ENCODE measurements around the gene PLN. TPM values are rescaled to one million over a fixed set of nuclear protein-coding genes. Genes with fewer than 3 reads are reported as not detected.

PLN gene
- total RNA-seq, 1 experiment from 2014 or later: not detected

- Histone ChIP-seq H3K36me3 (ENCODE audit: low read depth) (no peaks in the 10 kb centered on the region), H3F3A (ENCODE audit: insufficient read depth, low read depth) (peaks cover 5% of the 10 kb centered on the region; the same call in 1 of the 2 replicates), H3K9me2 (ENCODE audit: insufficient read depth) (no peaks in the 10 kb centered on the region), H3K79me2 (ENCODE audit: low read depth) (no peaks in the 10 kb centered on the region), H4K20me1 (ENCODE audit: insufficient read depth) (no peaks in the 10 kb centered on the region; the same call in 1 of the 2 replicates), H3K27ac (no peak overlapping the region), H3K27me3 (ENCODE audit: insufficient read depth, low read depth) (no peaks in the 10 kb centered on the region), H3K4me1 (replicated peaks; ENCODE audit: insufficient read depth) (no peaks in the 10 kb centered on the region), H3K9me3 (ENCODE audit: insufficient read depth, low read depth) (no peaks in the 10 kb centered on the region), H2AFZ (no peak overlapping the region), H3K4me3 (no peak overlapping the region), H3K4me2 (no peak overlapping the region)
- no TSS peak for BruUV-seq (replicated peaks)
- CTCF ChIA-PET: no interaction called here
- intact Hi-C loops (cut with micrococcal nuclease; ENCODE audit: unreplicated experiment): no loop called here
- DNase-seq: no peak
- POLR2A ChIA-PET (ENCODE audit: unreplicated experiment): no interaction called here
- TF ChIP-seq CTCF (conservative IDR thresholded peaks at IDR 0.05): no peak
- no peak for TF ChIP-seq EZH2 (IDR thresholded peaks at IDR 0.05; ENCODE audit: low read depth)
Measured at GRCh38 chr6:118522422-118522821, 25.7 kb upstream of the PLN start.

GRCh38 chr6:118523216-118523615 lies 24.9 kb upstream of the PLN start:
- no TSS peak for BruUV-seq (replicated peaks)
- Histone ChIP-seq H3K9me3 (ENCODE audit: insufficient read depth, low read depth) (no peaks in the 10 kb centered on the region), H3K4me1 (replicated peaks; ENCODE audit: insufficient read depth) (no peaks in the 10 kb centered on the region), H3K4me2 (no peak overlapping the region), H3K4me3 (no peak overlapping the region), H3F3A (ENCODE audit: insufficient read depth, low read depth) (peaks cover 5% of the 10 kb centered on the region; the same call in 1 of the 2 replicates), H3K36me3 (ENCODE audit: low read depth) (no peaks in the 10 kb centered on the region), H3K9me2 (ENCODE audit: insufficient read depth) (no peaks in the 10 kb centered on the region), H4K20me1 (ENCODE audit: insufficient read depth) (no peaks in the 10 kb centered on the region; the same call in 1 of the 2 replicates), H3K27ac (no peak overlapping the region), H3K79me2 (ENCODE audit: low read depth) (no peaks in the 10 kb centered on the region), H2AFZ (no peak overlapping the region), H3K27me3 (ENCODE audit: insufficient read depth, low read depth) (no peaks in the 10 kb centered on the region)
- no peak for DNase-seq
- POLR2A ChIA-PET (ENCODE audit: unreplicated experiment): no interaction called here
- intact Hi-C loops (cut with micrococcal nuclease; ENCODE audit: unreplicated experiment): no loop called here
- CTCF ChIA-PET: no interaction called here
- TF ChIP-seq EZH2 (IDR thresholded peaks at IDR 0.05; ENCODE audit: low read depth) (no peak), CTCF (conservative IDR thresholded peaks at IDR 0.05) (no peak)

- ChIA-PET POLR2A (ENCODE audit: unreplicated experiment) (no interaction called here), CTCF (no interaction called here)
- no peak overlapping the region for H3K4me2 ChIP-seq
- H3K27ac ChIP-seq: no peak overlapping the region
- H3K4me1 ChIP-seq (replicated peaks; ENCODE audit: insufficient read depth): no peaks in the 10 kb centered on the region
- H2AFZ ChIP-seq: no peak overlapping the region
- no peaks in the 10 kb centered on the region for H3K9me3 ChIP-seq (ENCODE audit: insufficient read depth, low read depth)
- DNase-seq: no peak
- TF ChIP-seq CTCF (conservative IDR thresholded peaks at IDR 0.05) (no peak), EZH2 (IDR thresholded peaks at IDR 0.05; ENCODE audit: low read depth) (no peak)
- intact Hi-C loops (cut with micrococcal nuclease; ENCODE audit: unreplicated experiment): no loop called here
- H4K20me1 ChIP-seq (ENCODE audit: insufficient read depth): no peaks in the 10 kb centered on the region; the same call in none of the 2 replicates
- no peaks in the 10 kb centered on the region for H3K79me2 ChIP-seq (ENCODE audit: low read depth)
- H3K27me3 ChIP-seq (ENCODE audit: insufficient read depth, low read depth): no peaks in the 10 kb centered on the region
- no peaks in the 10 kb centered on the region for H3K9me2 ChIP-seq (ENCODE audit: insufficient read depth)
- BruUV-seq (replicated peaks): no TSS peak
- H3K36me3 ChIP-seq (ENCODE audit: low read depth): no peaks in the 10 kb centered on the region
- no peak overlapping the region for H3K4me3 ChIP-seq
- peaks cover 5% of the 10 kb centered on the region; the same call in 1 of the 2 replicates for H3F3A ChIP-seq (ENCODE audit: insufficient read depth, low read depth)
Measured at GRCh38 chr6:118524686-118525085, 23.4 kb upstream of the PLN start.

Data from PC-9 (cell line).